HG02981 (cell line): ENCODE results near the gene SPTBN1.
"Not testable (repeated sequence)": the region's sequence is repeated elsewhere in the genome, so short reads cannot be mapped to it uniquely, and the experiment has no call there.

Experiments
- ATAC-seq: cut with Tn5 transposase; IDR thresholded peaks from one replicate; pipeline ENCODE4 v1.9.1; 2021; ENCODE audit warnings: mild to moderate bottlenecking, moderate library complexity; ENCODE audit not compliant: unreplicated experiment

The SPTBN1 gene

DNA sequence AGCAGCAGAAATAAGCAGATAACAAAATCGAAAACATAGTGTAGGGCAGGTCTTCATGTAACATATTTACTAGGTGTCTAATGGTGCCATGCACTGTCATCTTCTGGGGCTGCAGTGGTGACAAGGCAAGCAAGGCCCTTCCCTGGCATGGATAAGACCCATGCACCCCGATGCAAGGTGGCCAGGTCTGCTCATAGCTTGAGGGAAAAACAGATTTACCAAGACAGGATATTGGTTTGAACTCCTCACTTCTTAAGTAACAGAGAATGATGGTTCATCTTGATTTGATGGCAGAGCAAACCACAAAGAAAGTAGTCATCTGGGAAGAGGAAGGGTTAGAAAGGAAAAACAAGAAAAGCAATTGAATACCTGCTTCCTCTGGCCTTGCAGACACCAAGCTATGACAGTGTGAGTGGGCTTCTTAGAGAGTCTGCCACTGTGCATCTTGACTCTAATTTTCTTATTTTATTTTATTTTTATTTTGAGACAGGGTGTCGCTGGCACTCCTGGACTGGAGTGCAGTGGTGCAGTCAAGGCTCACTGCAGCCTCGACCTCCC is 231.5 kb downstream of the SPTBN1 start:
- ATAC-seq, result no peak

- no peak for ATAC-seq
Observed at GRCh38 chr2:54691445-54692135, 235.5 kb downstream of the SPTBN1 start.

DNA sequence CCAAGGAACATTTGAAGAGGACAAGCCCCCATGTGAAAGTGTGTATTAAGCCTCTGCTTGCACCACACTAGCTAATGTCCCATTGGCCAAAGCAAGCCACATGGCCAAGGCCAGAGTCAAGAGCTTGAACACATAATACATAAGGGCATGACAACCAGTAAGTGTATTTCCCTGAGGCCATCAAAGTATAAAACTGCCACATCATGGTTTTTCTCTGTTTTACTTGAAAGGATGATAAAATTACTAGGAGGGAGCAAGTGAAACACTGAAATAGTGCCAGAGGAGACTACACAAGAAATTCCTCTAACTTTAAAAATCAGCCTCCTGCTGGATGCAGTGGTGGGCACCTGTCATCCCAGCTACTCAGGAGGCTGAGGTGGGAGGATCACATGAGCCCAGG is 236.4 kb downstream of the SPTBN1 start:
- ATAC-seq, result no peak

- ATAC-seq, result no peak
Observed at GRCh38 chr2:54695378-54695777, 239.3 kb downstream of the SPTBN1 start.

GRCh38 chr2:54697934-54698333 is 241.8 kb downstream of the SPTBN1 start:
- no peak for ATAC-seq

DNA sequence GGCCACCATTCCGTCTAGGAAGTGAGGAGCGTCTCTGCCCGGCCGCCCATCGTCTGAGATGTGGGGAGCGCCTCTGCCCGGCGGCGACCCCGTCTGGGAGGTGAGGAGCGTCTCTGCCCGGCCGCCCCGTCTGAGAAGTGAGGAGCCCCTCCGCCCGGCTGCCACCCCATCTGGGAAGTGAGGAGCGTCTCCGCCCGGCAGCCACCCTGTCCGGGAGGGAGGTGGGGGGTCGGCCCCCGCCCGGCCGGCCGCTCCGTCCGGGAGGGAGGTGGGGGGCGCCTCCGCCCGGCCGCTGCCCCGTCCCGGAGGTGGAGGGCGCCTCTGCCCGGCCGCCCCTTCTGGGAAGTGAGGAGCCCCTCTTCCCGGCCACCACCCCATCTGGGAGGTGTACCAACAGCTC is 242.8 kb downstream of the SPTBN1 start:
- ATAC-seq, result not testable (repeated sequence)

DNA sequence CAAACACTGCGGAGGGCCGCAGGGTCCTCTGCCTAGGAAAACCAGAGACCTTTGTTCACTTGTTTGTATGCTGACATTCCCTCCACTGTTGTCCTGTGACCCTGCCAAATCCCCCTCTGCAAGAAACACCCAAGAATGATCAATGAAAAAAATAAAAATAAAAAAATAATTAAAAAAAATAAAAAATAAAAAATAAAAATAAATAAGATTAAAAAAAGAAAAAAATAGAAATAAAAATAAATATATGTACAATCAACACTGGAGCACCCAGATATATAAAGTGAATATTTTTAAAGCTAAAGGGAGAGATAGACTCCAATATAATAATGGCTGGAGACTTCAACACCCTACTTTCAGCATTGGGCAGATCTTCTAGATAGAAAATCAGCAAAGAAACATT is 243.5 kb downstream of the SPTBN1 start:
- ATAC-seq, result no peak

GRCh38 chr2:54701029-54701428 is 244.9 kb downstream of the SPTBN1 start:
- ATAC-seq, result no peak

DNA sequence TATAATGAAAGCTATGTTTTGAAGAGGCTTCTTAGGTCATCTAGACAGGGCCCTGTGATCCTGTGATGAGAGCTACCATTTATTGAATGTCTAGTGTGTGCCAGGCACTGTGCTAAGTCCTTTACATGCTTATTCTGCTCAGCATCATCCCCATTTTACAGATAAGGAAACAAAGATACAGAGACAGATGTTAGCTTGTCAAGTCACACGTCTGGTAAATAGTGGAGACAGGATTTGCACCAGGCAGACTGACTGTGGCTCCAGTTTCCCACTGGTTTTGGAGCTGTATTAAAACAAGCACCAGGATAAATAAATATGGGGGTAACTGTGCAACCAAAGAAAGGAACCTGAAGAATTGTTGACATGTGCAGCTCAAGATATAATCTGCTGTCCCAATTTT is 248.1 kb downstream of the SPTBN1 start:
- no peak for ATAC-seq

- ATAC-seq, result no peak
Observed at GRCh38 chr2:54704688-54705605, 248.8 kb downstream of the SPTBN1 start.

- ATAC-seq, result no peak
Observed at GRCh38 chr2:54706622-54707021, 250.5 kb downstream of the SPTBN1 start.

DNA sequence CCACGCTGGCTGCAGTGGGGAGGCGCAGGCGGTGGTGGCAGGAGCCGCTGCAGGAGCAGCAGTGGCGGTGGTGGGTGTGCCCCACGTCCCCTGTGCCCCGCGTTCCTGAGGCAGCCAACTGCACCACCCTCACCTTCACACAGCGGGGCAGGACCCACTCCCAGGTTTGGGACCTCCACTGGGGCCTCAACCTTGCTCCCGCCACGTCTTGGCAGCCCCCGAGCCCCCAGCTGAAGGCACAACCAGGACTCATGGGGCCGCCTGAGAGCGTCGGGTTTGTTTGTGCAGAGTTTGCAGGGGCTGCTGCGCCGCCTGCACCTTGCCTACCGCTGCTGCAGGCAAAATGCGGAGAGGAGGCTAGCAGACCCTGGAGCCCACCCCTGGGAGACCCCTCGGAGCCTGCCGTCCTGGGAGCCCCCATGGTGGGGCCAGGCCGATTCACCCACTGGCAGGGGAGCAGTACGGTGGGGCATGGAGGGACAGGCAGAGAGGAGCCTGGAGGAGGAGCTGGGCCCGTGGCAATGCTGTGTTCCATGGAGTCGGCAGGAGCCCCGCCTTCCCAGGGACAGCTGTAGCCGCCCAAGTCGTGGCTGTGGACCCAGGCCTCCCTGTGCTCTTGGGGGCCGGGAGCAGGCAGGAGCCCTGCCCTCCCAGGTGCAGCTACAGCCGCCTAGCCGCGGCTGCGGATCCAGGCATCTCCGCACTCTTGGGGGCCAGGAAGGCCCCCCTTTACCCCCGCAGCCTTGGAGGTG is 252.6 kb downstream of the SPTBN1 start:
- no peak for ATAC-seq

DNA sequence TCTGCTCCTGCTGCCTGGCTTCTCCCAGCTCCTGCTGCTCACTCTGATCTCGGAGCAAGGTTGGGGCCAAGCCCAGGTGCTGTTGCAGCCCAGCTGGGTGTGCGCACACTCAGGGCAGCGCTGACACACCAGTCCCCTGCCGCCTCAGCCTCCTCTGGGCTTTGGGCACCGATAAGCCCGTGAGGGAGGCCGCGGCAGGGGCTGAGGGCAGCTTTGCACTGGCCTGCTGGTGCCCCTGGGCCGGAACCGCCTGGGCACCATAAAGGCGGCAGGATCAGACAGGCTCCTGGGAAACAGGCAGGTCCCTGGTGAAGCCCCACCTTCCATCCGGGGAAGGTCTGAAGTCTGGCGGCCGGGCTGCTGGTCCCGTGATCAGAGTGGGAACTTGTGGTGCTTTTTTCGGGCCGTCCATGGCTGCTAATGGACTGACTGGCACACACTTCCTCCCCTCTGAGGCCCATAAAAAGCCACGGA is 253.2 kb downstream of the SPTBN1 start:
- ATAC-seq, result no peak

- no peak for ATAC-seq
Observed at GRCh38 chr2:54710216-54710615, 254.1 kb downstream of the SPTBN1 start.

- no peak for ATAC-seq
Observed at GRCh38 chr2:54712516-54712915, 256.4 kb downstream of the SPTBN1 start.

DNA sequence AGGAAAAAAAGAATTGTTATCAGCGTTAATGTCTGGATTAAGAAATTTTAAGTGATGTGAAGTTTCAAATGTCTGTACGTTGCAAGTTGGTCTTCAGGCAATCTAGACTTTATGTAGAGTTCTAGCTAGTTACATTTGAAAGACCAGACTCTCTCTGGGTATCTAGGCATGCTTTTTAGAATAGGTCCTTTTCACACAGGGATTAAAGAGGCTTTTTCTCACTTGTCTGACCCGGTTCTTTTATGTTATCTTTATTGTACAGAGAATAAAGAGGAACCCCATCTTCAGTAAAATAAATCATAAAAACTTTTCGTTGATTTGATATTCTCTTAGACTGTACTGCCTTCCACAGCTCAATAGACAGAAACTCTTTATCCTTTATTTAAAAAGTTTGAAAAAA is 258.9 kb downstream of the SPTBN1 start:
- no peak for ATAC-seq

- no peak for ATAC-seq
Observed at GRCh38 chr2:54716375-54716774, 260.2 kb downstream of the SPTBN1 start.

GRCh38 chr2:54720563-54720962 is 264.4 kb downstream of the SPTBN1 start:
- no peak for ATAC-seq
